ENCODE results near the gene HOXB5.

DNA sequence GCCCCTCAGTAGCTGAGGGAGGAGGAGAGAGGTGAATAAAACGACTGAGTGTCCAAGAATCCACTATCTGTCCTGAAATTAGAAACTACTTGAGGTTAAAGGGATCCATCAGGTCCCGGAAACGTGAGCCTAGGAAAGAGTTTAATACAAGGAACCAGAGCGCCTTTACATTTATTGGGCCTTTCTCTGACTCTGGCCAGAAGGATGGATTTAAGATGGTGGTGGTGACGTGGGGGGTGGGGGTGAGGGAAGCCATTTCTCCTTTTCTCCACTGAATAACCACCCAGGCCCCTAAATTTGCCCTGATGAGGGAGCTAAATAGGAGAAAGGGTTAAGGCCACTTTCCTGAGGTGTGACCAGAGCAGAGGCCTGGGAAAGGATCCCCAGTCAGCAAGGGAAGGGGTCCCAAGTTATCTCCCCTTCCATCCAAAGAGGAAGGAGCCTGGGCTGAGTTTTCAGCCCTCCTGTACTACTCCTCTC, 33.6 kb upstream of the HOXB5 start:
- TF ChIP-seq, protein P1, sequence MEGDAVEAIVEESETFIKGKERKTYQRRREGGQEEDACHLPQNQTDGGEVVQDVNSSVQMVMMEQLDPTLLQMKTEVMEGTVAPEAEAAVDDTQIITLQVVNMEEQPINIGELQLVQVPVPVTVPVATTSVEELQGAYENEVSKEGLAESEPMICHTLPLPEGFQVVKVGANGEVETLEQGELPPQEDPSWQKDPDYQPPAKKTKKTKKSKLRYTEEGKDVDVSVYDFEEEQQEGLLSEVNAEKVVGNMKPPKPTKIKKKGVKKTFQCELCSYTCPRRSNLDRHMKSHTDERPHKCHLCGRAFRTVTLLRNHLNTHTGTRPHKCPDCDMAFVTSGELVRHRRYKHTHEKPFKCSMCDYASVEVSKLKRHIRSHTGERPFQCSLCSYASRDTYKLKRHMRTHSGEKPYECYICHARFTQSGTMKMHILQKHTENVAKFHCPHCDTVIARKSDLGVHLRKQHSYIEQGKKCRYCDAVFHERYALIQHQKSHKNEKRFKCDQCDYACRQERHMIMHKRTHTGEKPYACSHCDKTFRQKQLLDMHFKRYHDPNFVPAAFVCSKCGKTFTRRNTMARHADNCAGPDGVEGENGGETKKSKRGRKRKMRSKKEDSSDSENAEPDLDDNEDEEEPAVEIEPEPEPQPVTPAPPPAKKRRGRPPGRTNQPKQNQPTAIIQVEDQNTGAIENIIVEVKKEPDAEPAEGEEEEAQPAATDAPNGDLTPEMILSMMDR (conservative IDR thresholded peaks at IDR 0.05; ENCODE audit: low read depth, low read length), result no peak
- TF ChIP-seq EZH2phosphoT487 (IDR thresholded peaks at IDR 0.05; ENCODE audit: borderline replicate concordance, low read length), result no peak
- TF ChIP-seq EZH2 (IDR thresholded peaks at IDR 0.05; ENCODE audit: low read length, unreplicated experiment), result no peak

Data from PC-3 (cell line).